Thyroid gland (tissue), 4 donors: ENCODE measurements around the gene CDCA8. TPM values are rescaled to one million over a fixed set of nuclear protein-coding genes. Genes with fewer than 3 reads are reported as not detected.

ENCODE experiments used
- DNase-seq, 2 donors: peaks; one replicate each; pipeline ENCODE4 v3.0.0-alpha.2; 2019
- H3K27ac ChIP-seq, 3 donors: fragments of 200-600 bp; sonication (generic); 1 replicate in 2 of 3; 2 replicates in 1 of 3; pipeline ENCODE4 v1.5.1; 2016 to 2019; ENCODE audit warnings: mild to moderate bottlenecking in 1 of 3, moderate library complexity in 1 of 3
- H3K27me3 ChIP-seq: fragments of 200-600 bp; sonication (generic); one replicate; pipeline ENCODE4 v1.5.1; 2019
- H3K36me3 ChIP-seq, 2 donors: fragments of 200-600 bp; sonication (generic); one replicate each; pipeline ENCODE4 v1.5.1; 2016 to 2019
- H3K4me1 ChIP-seq, 2 donors: fragments of 200-600 bp; sonication (generic); one replicate each; pipeline ENCODE4 v1.5.1; 2017 to 2019
- H3K4me3 ChIP-seq, 3 donors: fragments of 200-600 bp; sonication (generic); replicated peaks in 1 of 3; 1 replicate in 2 of 3; 2 replicates in 1 of 3; pipeline ENCODE4 v1.5.1; 2016; ENCODE audit warnings: mild to moderate bottlenecking in 1 of 3
- H3K9me3 ChIP-seq: fragments of 200-600 bp; sonication (generic); one replicate; pipeline ENCODE4 v1.5.1; 2017
- POLR2A ChIP-seq, 2 donors: fragments of 450-650 bp; IDR thresholded peaks; one replicate each; pipeline ENCODE4 v1.6.1; 2017; ENCODE audit warnings: antibody characterized with exemption in 2 of 2, mild to moderate bottlenecking in 2 of 2, moderate library complexity in 1 of 2
- WGBS, 2 donors: methylation state at CpG; one replicate each; pipeline ENCODE4 v1.1.5; 2017; 5-methylcytosine and 5-hydroxymethylcytosine counted together
- intact Hi-C: fragments of 100-400 bp; cut with DNase I; formaldehyde crosslinking; loops from one replicate; pipeline ENCODE4 v1.15.1; 2023
- total RNA-seq, 4 donors: library from RNA; depleted of rRNA; stranded (reverse); fragments of >200 nt; gene quantifications; one replicate each; pipeline ENCODE4 v1.2.3, GENCODE V29; 2016
- TF ChIP-seq, protein P1 (sequence below), 6 experiments: fragments of 200-600 bp in 3 of 6; fragments of 450-650 bp in 3 of 6; sonication (generic) in 3 of 6; IDR thresholded peaks; one replicate each; pipeline ENCODE4 v1.5.1; 2016 to 2019; ENCODE audit warnings: antibody characterized with exemption in 6 of 6, mild to moderate bottlenecking in 2 of 6, inconsistent platforms in 1 of 6, moderate library complexity in 1 of 6

The CDCA8 gene
- total RNA-seq, 4 donors from 2014 or later = 0.33 to 1.2 (median 0.81) TPM

DNA sequence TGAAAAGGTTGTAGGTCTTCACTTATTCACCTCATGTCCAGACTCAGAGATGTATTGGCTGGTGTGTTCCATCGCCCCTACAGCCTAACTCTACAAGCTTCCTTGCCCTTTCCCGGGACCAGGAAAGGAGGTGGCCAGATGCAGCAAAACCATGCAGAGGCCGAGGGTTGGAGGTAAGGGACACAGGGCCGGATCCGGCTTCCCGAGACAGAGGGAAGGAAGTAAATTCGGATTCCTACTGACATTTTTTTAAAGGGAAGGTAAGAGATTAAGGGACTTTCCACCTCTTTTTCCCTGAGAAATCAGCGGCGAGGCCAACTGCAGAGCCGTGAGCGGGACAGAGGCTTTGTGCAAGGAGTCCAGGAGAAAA, 59.9 kb downstream of the CDCA8 start:
- H3K27ac ChIP-seq = no peak overlapping the region
- H3K9me3 ChIP-seq = no peaks in the 10 kb centered on the region
- H3K4me1 ChIP-seq = no peaks in the 10 kb centered on the region
- peaks cover 13% of the 10 kb centered on the region for H3K27me3 ChIP-seq
- TF ChIP-seq POLR2A (IDR thresholded peaks at IDR 0.05) = no peak
- TF ChIP-seq, protein P1, sequence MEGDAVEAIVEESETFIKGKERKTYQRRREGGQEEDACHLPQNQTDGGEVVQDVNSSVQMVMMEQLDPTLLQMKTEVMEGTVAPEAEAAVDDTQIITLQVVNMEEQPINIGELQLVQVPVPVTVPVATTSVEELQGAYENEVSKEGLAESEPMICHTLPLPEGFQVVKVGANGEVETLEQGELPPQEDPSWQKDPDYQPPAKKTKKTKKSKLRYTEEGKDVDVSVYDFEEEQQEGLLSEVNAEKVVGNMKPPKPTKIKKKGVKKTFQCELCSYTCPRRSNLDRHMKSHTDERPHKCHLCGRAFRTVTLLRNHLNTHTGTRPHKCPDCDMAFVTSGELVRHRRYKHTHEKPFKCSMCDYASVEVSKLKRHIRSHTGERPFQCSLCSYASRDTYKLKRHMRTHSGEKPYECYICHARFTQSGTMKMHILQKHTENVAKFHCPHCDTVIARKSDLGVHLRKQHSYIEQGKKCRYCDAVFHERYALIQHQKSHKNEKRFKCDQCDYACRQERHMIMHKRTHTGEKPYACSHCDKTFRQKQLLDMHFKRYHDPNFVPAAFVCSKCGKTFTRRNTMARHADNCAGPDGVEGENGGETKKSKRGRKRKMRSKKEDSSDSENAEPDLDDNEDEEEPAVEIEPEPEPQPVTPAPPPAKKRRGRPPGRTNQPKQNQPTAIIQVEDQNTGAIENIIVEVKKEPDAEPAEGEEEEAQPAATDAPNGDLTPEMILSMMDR (IDR thresholded peaks at IDR 0.05) = no peak
- H3K36me3 ChIP-seq = no peaks in the 10 kb centered on the region
- H3K4me3 ChIP-seq = no peak overlapping the region
- intact Hi-C loops = no loop called here
- no peak for DNase-seq
- 25 to 32% methylated on average over 7 to 11 of the region's 11 CpGs for WGBS, 2 donors

GRCh38 chr1:37752583-37753471, 60.5 kb downstream of the CDCA8 start:
- Histone ChIP-seq H3K36me3 (no peaks in the 10 kb centered on the region), H3K27ac (no peak overlapping the region), H3K27me3 (peaks cover 13% of the 10 kb centered on the region), H3K4me1 (no peaks in the 10 kb centered on the region), H3K4me3 (no peak overlapping the region), H3K9me3 (no peaks in the 10 kb centered on the region)
- no peak for TF ChIP-seq POLR2A (IDR thresholded peaks at IDR 0.05)
- TF ChIP-seq, protein P1 (IDR thresholded peaks at IDR 0.05) = no peak
- peak; percentile 20 to 28 for DNase-seq
- intact Hi-C loops = no loop called here
- WGBS, 2 donors = 4 to 11% methylated on average over 10 to 16 of the region's 105 CpGs

GRCh38 chr1:37753473-37754321, 61.4 kb downstream of the CDCA8 start:
- TF ChIP-seq, protein P1 (IDR thresholded peaks at IDR 0.05) = no peak
- no peak for TF ChIP-seq POLR2A (IDR thresholded peaks at IDR 0.05)
- intact Hi-C loops = no loop called here
- Histone ChIP-seq H3K27ac (no peak overlapping the region), H3K9me3 (no peaks in the 10 kb centered on the region), H3K4me3 (no peak overlapping the region), H3K36me3 (no peaks in the 10 kb centered on the region), H3K4me1 (no peaks in the 10 kb centered on the region), H3K27me3 (peaks cover 13% of the 10 kb centered on the region)
- no peak for DNase-seq
- WGBS, 2 donors = 3 to 9% methylated on average over 33 to 41 of the region's 52 CpGs

DNA sequence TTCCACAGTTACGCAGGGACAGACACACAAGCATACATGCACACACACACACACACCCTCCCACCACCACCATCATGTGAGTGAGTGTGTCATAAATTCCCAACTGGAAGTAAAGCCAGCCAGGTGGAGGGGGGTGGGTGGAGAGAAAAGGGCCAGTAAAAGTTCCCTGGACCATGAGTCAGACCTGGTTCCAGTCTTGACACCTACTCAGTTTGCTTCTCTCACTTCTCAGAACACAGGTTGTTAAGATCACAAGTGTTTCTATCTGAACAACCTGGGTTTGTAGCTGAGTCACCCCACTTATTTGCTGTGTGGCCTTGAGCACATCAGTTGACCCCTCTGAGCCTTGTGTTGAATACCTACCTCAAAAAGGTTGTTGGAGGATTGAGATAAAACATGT, 63.0 kb downstream of the CDCA8 start:
- intact Hi-C loops = no loop called here
- 63 to 81% methylated on average over 1 of the region's 1 CpG for WGBS, 2 donors
- Histone ChIP-seq H3K27me3 (peaks cover 13% of the 10 kb centered on the region), H3K4me1 (no peaks in the 10 kb centered on the region), H3K27ac (no peak overlapping the region), H3K4me3 (no peak overlapping the region), H3K9me3 (no peaks in the 10 kb centered on the region), H3K36me3 (no peaks in the 10 kb centered on the region)
- no peak for DNase-seq
- TF ChIP-seq, protein P1 (IDR thresholded peaks at IDR 0.05) = no peak
- TF ChIP-seq POLR2A (IDR thresholded peaks at IDR 0.05) = no peak
